ENCODE results near the gene RASSF7. TPM values are rescaled to one million over a fixed set of nuclear protein-coding genes. Genes with fewer than 3 reads are reported as not detected.

The RASSF7 gene
- total RNA-seq, 1 experiment from 2014 or later, result 17.5 TPM

GRCh38 chr11:532527-532985 lies 28.2 kb upstream of the RASSF7 start:
- no peak for DNase-seq (ENCODE audit: low read depth)

GRCh38 chr11:532986-533585 lies 27.7 kb upstream of the RASSF7 start:
- no peak for DNase-seq (ENCODE audit: low read depth)

GRCh38 chr11:533586-534395 lies 27.0 kb upstream of the RASSF7 start:
- DNase-seq (ENCODE audit: low read depth), result no peak

GRCh38 chr11:534396-535209 lies 26.2 kb upstream of the RASSF7 start:
- DNase-seq (ENCODE audit: low read depth), result no peak

- no peak for DNase-seq (ENCODE audit: low read depth)
Observed at GRCh38 chr11:535210-535518, 25.6 kb upstream of the RASSF7 start.

GRCh38 chr11:535519-536454 lies 25.0 kb upstream of the RASSF7 start, which contains the start of gene HRAS:
TSS of gene HRAS (minus strand) at chr11:535576.
- DNase-seq (ENCODE audit: low read depth), result peak; percentile 84

DNA sequence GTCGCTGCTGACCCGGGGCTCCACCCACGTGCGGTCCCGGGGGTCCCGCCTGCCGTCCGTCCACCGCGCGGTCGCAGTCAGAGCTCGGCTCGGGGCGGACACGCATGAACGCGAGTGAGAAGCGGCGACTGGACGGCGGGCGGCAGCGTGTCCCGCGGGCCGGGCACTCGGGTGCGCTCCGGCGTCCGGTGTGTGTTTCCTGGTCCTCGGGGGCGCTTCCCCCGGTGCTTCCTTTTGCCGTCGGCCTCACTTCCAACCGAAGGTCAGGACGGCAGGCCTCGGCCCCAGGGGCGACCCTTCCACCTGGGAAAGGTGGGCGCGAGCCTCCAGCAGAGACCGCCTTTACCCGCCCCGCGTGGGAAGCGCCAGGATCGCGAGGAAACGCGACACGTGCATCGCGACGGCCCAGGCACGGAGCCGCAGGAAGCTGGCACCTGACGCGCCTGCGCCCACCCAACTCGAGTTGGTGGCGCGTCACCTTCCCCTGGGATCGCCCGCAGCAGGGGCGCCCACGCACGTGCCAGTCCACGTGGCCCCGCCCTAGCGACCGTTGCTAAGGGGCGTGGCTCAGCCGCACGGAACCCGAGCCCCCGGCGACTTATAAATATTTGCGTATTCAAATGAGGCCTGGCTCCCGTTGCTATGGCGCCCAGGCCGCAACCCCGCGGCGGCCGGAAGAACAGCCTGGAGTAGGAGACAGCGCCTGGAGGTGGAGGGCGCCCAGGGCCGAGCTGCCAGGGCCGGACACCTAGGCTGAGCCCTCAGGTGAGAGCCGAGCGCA lies 23.7 kb upstream of the RASSF7 start, which contains the start of gene LRRC56:
Gene LRRC56 (plus strand): TSS at position 687 of the 781 bp plus-strand sequence. CDS start 3,158 bp downstream, outside the sequence.
- no peak for DNase-seq (ENCODE audit: low read depth)

- no peak for DNase-seq (ENCODE audit: low read depth)
Observed at GRCh38 chr11:537622-538430, 22.9 kb upstream of the RASSF7 start.

DNA sequence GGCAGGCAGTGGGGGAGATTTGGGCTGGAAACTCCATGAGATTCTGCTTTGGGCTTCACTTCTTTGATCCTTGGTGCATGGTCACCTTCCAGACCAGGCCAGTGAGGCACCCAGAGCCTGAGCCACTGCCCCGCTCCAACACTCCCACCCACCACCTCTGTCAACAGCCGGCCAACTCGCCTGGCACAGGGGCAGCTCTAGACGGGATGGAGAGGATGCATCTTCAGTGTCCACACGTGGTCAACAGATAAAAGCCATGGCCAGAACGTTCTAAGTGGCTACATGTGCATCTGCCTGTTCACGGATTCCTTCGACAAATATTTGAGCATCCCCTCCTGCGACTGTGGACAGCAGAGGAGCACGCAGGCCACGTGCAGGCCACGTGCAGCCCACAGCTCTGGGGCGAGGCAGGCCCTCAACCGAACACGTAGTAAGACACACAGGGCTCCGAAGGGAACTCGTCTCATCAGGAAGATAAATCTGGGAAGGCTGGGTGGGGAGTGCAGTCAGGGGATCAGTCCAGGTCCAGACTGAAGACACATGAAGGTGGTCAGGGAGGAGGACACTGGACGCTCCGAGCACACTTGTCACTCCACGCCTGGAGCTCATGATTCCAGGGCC lies 22.2 kb upstream of the RASSF7 start:
- no peak for DNase-seq (ENCODE audit: low read depth)

DNA sequence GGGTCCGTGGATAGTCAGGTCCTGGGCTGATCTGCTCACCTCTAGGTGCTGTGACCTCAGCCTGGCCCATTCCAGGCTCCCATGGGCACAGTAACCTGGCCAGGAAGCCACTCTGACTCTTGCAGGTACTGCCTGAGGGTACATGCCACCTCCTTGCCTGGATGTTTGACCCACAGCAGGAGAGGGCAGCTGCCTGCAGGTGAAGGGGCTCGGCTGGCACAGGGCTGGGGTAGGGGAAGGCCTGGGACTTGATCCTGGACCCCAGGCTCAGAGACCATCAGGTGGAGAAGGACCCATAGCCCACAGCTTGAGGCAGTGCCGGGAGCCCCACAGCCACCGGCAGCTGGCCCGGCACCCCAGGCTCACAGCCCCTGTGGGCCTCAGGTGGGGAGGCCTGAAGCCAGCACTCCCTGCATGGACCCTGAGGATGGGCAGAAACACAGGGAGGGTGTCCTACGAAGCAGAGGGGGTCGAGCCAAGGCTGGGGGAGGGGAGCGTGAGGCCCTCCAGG lies 20.7 kb upstream of the RASSF7 start:
- DNase-seq (ENCODE audit: low read depth), result no peak

DNA sequence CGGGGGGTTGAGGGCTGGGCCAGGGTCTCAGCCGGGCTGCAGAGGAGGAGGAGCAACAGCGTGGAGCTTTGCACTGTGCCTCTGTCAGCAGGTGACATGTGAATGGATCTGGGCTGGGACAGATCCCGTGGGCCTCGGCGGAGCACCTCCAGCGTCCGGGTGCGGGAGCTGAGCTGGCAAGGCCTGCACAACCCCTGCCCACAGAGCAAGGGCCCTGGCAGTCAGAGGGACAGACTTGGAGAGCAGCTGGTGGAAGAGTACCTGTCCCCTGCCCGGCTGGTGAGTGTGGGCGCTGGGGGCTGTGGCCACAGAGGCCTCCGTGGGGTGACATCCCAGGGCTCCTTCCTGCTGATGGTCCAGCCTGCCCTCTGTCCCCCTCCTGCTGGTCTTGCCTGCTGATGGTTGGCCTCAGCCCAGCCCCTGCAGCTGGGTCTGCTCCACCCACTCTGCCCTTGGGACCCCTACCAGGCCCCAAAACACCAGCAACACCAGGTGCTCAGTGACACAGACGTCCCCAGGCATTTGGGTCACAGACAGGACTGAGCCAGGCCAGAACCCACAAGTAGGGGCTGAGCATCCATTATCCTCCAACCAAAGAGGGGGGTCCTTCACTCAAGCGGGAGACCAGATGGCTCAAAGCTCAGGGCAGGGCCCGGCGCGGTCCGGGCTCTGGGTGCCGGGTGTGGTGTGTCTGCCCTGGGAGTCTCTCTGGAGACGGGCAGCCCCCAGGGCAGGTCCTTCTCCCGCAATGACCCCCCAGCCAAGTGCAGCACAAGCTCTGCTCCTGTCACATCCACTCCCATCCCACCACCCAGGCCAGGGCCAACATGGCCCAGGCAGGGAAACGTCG lies 20.0 kb upstream of the RASSF7 start:
- DNase-seq (ENCODE audit: low read depth), result no peak

GRCh38 chr11:541433-541885 lies 19.3 kb upstream of the RASSF7 start:
- no peak for DNase-seq (ENCODE audit: low read depth)

- no peak for DNase-seq (ENCODE audit: low read depth)
Observed at GRCh38 chr11:544817-545166, 16.0 kb upstream of the RASSF7 start.

DNA sequence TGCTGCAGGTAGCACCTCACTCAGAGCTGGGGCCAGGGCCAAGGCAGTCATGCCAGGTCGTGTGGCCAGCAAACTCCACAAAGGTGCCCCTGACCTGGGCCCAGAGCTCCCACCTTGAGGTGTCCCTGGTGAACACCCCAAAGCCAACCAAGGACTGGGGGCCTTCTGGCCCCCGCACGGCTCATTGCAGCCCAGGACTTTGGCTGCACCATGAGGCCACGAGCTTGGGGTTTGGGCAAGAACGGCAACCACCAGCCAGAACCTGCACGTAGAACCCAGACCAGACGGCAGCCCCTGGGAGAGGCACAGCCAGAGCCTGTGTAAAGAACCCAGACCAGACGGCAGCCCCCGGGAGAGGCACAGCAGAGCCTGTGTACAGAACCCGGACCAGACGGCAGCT lies 15.6 kb upstream of the RASSF7 start:
- no peak for DNase-seq (ENCODE audit: low read depth)

DNA sequence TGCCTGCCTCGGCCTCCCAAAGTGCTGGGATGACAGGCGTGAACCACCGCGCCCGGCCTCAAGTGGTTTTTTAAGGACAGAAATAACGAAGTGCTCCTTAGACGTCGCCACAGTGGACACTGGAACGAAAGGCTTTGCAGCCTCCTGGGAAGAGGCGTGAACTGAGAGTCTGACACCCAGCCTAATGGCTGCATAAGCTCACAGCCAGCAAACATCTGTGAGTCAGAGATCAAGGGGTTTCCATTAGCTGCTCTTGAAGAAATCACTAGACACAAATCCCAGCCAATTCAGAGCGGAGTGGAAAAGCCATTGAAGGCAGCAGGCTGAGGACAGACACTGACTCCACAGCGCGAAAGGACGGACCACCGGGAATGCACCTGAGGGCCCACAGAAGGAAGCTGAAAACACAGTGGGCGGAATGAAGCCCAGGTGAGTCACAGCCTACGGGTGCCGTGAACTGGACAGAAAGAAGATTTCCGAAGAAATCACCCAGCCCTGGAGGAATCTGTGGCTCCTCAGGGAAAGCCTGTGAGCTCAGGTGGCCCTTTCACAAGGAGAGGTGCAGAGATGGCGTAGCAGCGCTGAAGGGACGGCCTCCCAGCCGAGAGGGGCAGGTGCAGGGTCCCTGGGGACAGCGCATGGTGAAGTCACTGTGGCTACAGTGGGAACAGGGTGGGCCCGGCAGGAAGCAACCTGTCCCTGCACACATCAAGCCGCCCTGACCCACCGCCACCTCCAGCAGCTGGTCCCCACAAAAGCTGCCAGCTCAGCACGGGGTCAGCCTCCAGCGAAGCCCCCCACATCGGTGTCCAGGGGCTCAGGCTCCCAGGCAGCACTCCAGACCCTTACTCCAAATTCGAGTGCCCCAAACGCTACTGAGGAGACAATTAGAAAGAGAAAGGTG lies 11.8 kb upstream of the RASSF7 start:
- DNase-seq (ENCODE audit: low read depth), result no peak

DNA sequence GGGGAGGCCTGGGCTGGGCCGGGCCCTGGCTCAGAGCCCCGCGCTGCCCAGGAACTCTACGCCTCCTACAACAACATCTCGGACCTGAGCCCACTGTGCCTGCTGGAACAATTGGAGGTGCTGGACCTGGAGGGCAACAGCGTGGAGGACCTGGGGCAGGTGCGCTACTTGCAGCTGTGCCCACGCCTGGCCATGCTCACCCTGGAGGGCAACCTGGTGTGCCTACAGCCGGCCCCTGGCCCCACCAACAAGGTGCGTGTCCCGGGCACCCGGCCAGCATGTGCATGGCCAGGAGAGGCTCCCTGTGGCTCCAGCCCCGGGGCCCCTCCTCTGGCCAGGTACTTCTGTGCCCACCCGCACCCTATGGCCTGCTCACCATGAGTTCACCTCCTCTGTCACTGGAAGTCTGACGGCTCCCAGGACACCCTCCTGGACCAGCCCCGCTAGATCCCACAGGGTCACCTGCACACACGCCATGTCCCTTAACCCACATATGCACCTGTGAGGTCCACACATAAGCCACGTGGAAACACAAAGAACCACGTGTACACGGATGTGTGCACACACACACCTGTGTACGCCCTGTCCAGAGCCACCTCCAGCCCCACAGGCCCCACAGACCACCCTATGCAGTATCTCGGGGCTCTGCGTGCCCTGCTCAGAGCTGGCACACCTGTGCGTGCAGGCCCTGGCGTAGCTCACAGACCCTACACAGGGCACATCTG lies 10.6 kb upstream of the RASSF7 start:
- DNase-seq (ENCODE audit: low read depth), result no peak
